T1000 (cell line): ENCODE results near the gene ADAMTS5.

Experiments used
- DNase-seq: peaks from one replicate; lab custom pipeline; 2025; ENCODE audit warnings: mixed read lengths; lab: John Stamatoyannopoulos, UW

The ADAMTS5 gene

DNA sequence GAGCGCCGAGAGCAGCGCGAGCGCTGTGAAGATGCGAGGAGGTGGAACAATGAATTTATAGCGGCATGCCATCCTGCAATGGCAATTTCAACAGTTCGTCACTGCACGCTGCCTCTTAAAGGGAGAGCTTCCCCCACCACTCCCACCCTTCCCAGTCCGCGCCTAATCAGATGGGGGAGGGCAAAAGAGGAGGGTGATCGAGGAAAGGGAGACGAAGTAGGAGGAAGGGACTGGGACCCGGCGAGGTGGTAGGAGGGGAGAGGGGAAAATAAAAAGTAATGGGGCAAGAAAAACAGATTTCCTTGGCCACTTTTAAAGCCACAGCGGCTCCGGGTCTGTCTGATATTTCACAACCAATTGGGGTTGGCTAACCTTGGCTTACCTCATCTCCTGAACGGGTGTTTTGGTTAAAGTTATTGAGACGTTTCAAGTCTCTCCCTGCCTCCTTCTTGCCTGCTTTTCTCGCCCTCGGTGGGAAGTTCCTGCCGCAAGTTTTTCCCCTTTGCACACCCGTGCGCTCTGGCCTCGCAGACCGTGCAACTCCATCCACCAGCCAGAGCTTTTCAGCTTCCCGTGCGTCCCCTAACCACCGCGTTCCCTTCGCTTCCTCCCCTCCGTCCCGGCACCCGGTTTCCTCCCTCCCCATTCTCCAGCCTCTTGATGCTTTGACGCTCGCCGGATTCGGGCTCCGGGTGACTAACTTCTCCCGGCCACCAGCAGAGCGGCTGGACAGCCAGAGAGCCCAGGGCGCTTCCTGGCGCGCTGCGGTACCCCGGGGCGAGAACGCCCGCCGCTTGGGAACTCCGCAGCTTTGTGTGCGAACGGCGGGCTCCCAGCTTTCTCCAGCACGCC, at the start of gene ADAMTS5:
TSS of gene ADAMTS5 (minus strand) at position 27 of the 852 bp plus-strand sequence. CDS start 697 bp downstream, outside the sequence.
- peak; percentile 75 for DNase-seq

DNA sequence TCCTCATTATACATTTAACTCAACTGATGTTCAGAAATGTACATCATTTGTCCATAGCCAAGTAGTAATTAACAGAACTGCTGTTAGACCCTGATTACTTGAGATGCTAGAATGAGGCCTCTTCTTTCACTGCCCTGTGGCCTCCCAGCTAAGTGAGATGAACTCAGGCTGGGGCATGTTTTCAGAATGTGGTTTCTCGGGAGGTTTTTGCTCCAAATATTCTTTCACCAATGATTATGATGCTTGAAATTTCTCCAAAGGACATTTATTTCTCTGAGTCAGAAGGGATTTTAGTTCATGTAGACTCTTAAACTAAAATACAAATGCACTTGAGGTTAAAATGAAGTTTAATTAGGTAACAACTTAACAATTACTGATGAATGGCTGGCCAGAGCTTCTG, 34.6 kb upstream of the ADAMTS5 start:
- no peak for DNase-seq

DNA sequence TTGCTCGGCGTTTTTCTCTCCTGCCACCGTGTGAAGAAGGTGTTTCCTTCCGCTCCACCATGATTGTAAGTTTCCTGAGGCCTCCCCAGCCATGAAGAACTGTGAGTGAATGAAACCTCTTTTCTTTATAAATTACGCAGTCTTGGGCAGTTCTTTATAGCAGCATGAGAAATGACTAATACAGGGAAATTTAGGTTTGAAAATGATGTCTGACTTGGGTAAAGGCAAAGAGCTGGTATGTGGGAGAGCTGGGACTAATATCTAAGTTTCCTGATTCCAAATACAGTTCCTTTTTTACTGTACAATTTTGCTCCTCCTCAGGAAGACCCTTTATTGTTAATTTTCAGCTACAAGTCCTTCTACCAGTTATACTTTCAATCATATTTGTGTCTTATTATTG, 16.7 kb upstream of the ADAMTS5 start:
- DNase-seq: no peak

DNA sequence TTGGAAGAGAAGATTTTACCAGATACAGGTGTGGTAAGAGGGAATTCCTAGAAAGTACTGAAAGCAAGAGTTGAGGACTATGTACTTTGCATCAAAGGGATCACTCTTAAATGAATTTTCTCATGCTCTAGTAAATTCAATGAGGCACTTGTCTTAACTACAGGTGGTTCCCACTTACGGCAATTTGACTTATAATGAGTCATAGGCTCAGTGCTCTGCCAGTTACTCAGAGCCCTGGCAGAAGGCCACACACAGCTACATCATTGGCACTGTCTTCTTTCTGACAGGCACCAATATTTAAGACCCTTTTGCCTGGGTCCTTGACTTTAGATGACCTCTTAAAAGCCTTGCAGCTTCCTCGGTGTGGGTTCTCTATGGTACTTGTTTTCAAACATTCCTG, 15.9 kb upstream of the ADAMTS5 start:
- DNase-seq: peak; percentile 55

DNA sequence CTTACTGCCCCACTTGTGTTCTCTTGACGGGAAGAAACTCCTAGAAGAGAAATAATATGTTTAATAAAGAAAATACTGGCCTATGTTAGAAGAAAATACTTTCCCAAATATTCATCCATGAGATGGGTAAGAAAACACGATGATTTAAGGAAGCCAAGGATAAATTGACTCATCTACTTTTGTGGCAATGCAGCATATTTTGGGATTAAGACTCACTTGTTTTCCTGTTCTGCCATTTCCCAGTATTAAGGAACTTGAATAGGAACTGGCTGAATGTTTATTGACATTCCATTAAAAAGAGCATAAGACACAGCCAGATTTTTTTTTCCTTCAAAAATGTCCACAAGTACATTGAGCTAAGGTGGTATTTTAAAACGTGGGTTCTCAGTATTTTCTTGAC, 10.9 kb upstream of the ADAMTS5 start:
- no peak for DNase-seq

DNA sequence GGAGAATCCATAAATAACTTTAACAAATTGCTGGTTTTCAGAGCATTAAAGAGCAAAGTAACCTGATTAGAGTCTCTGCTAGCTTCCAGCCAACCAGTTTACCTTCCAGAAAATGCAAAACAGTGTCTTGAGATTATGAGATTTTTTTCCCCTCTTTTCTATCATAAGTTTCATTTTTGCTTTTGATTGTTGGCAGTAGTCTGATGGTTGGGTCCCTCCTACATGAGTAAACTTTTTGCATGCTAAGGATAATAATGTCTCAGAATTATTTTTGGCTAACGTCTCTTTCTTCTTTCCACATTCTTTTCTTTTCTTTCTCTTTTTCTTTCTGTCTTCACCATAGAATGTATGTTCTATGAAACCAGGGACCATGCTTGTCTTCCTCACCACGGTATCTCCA, 6.3 kb upstream of the ADAMTS5 start:
- DNase-seq: no peak

DNA sequence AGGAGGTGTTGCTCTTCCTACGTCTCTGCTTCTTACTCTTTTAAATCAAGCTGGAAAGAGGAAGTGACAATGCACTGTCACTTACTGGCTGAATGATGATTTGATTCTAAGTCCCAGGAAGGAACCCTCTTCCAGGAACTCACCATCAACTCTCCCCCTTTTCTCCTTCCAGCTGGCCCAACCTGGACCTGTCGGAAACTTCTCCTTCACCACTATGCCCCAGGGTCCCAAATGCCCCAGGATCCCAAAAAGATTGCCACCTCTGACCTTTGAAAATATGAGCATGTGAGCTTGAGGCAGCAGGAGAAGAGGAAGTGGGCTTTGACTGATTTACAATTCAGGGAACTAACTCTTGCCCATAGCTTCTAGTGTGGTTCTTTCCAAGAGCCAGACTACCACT, 5.3 kb upstream of the ADAMTS5 start:
- DNase-seq: no peak

DNA sequence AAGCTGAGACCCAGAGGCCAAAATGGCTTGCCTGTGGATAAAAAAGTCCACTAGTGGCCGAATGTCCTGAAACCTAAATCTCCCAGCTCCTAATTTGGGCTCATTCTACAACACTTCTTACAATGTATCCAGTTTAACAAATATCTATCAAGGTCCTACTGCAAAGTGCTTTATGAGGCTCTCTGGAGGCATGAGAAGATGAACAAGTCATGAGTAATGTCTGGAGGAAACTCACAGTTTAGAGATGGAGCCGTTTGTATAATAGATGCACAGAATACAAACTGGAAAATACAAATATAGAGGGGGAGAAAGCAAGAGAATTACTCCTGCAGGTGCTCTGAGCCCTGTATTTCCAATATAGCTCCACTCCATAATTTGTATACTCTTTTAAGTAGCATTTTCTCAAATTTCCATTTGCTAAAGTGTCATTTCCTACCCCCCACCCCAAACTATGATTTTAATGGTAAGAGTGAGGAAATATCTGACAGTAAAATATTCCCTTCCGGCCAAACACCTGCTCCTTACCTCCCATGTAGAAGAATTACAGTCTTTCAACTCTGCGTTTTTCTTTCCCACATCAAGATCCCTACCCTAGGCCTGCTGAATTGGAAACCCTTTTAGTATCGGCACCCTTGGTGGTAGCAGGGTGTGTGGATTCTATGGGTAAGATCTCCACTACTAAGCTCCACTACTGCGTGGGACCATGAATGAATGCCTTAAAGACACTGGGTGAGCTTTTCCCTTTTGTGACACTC, 3.3 kb upstream of the ADAMTS5 start:
- DNase-seq: no peak

DNA sequence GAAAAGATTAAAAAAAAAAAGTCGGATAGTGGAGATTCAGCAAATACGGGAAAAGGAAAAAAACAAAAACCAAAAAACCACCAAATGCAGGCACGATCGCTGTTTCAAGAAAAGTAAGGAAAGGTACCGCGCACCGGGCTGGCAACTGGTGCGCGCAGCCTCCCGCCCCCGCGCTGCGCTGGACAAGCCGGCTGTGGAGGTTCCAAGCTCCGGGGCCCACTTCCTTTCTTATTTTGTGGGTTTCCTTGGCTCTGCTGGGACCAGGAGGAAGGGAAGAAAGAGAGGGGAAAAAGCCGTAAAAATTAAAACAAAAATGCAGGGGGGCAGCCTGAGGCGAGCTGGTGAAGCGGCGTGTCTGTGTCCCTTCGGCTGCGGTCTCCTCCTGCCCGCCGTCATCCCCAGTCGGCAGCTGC, 233 bp downstream of the ADAMTS5 start:
- no peak for DNase-seq

DNA sequence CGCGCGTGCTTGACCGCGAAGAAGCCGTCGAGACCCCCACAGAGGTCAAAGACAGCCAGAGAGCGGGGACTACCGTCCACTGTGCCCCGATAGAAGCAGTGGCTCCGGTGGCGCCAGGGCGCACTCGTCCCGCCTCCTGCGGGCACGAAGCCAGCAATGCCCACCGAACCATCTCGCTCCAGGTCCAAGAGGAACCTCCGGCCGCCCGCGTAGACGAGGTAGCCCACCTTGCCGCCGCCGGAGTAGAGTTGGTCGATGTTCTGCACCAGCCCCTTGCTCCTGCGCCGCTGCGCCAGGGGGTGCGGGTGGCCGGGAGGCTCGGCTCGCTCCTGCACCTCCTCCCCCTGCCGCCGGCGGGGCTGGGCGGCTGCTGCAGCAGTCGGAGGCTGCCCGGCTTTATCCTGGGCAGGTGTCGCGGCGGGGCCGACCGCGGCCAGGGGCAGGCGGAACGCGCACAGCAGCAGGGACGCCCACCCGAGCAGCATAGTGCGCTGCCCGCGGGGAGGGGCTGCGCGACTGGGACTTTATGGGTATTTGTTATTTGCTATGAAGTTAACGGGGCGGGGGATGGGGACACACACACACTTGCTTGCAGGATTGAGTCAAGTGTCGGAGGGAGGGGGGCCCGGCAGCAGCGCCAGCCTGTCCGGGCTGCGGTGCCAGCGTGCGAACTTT, 844 bp downstream of the ADAMTS5 start:
- no peak for DNase-seq

DNA sequence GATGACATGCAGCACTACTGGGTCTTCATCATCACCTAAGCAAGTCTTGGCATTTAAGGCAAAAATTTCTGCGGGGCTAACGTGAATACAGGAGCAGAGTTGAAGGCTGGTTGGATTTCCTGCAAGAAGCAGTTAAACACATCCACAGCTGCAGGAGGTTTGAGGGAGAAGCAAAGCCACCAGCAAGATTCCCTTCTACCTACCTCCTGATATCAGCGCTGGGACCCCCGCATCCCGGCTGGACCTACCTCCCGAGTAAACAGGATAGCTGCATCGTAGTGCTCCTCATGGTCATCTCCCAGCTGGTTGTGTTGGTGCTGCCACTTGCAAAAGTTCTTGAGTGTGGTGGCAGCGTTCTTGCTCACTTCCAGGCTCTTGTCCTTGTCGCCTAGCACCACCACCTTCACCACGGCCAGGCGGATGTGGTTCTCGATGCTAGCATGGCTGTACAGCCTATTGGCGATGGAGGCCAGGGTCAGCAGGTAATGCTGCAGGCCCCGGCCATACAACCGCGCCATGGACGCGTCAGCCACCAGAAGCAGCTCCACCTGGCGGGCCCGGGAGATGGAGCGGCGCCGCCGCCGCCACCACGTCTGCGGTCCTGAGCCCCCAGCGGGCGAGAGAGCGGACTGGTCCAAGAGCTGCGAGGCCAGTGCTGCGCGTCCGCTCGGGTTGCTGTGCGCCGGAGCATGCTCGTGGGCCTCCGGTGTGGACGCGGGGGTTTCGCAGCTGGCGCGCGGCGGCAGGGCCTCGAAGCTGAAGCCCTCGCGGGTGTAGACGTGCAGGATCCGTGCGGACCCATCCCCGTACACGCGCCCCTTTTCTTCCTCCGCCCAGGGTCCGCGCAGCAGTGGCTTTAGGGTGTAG, 1.6 kb downstream of the ADAMTS5 start:
- DNase-seq: no peak

DNA sequence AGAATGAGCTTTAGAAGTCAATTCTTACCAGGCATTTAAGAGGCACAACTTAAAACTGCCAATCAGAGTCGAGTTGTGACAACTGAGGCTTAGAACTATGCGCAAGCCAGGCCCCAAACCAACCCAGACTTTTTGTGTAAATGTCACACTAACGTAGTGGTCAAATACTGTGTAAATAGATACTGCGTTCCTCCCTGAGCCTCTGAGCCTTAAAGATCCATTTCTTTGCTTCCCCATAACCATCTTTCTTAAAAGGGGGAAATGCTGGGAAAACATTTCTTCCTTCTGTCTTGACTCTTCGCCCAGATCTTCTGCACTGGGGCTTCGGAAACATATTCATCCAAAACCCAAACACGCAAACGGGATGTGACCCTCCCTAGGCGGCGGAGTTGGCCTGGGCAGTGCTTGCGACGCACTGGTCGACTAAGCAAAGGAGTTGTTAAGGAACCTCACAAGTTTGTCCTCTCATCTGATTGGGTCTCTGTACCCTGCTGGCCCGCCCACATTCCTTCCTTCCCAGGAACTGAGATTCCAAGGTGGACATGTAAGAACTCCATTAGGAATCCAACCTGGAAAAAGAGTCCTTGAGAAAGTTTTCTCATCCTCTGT, 2.6 kb downstream of the ADAMTS5 start:
- no peak for DNase-seq

DNA sequence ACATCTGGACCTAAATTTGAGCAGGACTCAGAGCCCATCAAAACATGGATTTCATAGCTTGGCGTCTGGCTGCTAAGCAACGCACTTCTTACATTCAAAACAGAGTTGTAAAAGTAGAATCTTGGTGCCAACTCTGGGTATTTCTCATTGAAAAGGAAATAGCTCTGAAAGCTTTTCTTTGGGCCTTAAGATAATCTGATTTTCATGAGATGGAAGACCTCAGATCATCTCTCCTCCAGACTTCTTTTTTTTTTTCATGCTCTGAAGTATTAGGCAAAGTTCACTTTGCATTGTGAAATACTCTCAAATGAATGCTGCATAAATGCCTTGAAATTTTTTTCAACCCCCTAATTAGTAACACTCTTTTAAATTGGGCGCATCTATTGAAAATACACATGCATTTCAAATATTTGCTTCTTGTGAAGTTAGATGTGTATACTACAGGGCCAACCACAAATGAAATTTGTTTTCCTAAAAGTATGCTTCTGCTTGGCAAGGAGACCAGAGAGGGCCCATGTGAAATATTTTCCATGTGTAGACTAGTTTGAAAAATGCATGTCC, 4.2 kb downstream of the ADAMTS5 start:
- DNase-seq: no peak

DNA sequence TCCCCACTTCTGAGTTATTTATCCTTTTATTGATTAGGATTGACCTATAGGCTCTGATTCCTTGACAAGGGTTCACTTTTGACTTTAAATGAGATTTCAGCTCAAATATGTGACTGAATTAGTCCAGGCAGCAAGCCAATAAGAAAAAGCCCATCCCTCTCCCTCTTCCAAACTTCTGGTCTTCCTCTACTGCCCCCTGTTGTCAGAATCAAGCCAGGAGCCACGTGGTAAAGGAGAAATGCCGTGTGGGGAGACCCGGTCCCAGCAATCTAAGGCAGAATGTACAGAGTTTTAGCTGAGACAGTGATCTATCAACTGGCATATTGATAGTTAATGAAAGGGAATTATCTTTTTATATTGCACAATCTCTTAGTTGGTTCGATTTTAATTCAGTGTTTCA, 5.2 kb downstream of the ADAMTS5 start:
- DNase-seq: no peak

DNA sequence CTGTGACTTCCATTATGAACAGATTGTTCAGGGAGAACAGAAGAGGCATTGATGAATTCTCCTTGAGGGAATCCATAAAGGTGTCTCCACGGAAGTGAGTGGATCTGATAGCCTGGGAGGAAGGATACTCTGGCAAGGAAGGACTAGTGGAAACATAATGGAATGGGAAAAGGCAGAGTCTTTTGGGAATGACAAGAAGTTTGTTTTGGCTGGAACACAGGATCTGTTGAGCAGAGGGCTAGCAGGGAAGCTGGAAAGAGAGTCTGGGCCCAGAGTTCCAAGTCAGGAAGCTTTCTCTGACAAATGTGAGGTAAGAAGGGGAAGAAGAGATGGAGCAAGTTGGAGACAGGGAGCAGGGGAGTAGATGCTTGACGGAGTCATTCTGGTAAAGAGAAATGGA, 8.1 kb downstream of the ADAMTS5 start:
- no peak for DNase-seq

DNA sequence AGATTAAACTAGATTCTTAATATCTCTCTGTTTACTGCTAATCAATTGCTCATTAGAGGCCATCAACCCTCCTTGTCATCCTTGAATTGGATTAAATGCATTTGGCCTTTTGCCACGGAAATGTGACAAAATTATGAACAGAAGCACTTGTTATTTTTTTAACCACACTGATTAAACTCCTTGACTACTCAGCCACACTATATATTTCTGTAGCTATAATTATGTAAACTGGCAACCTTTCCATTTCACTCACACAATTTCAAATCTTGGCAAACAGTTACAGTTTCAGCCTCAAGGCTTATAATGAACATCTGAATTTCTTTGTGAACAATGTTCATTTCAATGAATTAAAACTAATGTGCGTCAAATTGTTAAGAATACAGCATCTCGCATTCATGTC, 10.1 kb downstream of the ADAMTS5 start:
- no peak for DNase-seq

DNA sequence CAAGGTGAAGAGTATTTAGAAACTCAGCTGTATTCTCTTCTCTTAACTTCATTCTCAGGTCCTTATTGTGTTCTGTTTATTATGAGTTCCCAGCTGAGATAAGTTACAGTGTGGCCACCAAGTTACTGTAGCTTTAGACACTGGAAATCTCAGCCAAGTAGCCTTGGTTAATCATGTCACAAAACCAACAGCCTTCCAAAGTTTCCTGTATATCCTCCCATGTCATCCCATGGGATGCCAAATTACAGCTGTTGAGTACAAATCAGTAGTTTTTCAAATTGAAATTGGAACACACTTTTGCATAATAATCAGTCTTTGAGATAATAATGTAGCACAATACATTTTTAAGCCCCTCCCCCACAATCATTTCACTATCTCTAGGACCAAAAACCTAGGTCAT, 10.7 kb downstream of the ADAMTS5 start:
- DNase-seq: no peak

DNA sequence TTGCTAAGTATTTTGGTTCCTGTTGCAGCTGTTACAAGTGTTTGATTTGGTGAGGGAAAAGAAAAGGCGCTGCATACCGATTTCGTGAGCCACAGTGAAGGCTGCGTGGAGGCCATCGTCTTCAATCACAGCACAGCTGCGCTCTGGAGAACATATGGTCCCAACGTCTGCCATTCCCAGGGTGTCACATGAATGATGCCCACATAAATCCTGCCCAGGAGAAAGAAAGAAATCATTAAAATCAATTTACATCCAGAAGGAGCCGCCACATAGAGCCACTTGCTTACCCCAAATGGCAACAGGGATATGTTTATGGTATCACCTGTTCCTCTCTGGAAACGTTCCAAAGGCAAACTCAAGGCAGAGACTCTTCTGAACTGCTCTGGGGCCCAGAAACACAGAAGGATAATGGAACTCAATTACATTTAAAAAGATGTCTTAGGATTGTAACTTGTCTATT, 12.2 kb downstream of the ADAMTS5 start:
- DNase-seq: no peak

DNA sequence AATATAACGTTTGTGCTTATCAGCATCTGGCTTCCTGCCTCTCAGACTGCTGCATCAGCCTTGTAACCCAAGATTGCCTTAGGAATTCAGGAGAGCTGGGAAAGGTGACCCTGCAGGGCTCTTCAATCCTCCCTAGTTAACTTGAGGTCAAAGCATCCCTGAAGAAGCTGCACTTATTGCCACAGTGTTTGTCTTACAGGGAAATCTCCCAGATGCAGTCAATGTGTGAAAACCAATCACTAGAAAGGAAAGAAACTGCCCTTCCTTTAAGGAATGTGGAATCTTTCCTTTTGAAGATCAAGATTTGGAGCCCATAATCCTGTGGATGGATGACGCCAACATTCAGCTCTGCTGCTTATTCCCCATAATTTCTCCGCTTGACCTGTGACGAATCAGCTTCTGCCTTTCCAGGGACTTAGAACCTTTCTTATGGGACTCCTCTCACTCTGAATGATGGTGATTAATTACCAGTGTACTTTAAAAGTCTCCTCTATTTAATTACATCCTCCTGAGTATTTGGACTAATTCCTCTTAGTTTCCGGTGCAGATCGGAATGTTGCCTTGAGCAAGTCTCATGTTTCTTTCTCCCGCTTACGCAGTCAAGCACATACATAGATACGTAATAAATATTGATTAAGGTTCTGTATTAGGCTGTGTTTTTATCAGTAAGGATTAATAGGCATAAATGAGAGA, 14.4 kb downstream of the ADAMTS5 start:
- DNase-seq: no peak

DNA sequence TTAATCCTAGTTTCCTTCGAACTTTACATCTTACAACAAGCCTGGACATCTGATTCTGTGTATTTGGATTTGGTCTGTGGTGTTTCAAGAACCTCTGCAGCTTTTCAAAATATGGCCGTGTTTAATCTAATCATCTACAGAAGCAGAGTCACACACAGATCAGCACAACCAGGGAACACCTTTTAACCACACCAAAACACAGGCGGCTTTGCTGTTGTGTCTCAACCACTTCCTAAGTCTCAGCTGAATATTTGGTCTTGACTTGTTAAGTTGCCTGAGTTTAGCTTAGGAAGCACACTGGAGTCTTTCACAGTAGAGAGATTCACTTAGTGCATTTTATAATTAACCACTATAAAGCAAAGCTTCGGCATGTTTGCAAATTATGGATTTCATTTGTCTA, 17.1 kb downstream of the ADAMTS5 start:
- DNase-seq: no peak
